ENCODE measurements around the gene ATP5F1A. TPM values are rescaled to one million over a fixed set of nuclear protein-coding genes. Genes with fewer than 3 reads are reported as not detected.

Gene ATP5F1A
- total and polyA plus RNA-seq, 2 experiments from 2014 or later: 609 to 931 TPM

DNA sequence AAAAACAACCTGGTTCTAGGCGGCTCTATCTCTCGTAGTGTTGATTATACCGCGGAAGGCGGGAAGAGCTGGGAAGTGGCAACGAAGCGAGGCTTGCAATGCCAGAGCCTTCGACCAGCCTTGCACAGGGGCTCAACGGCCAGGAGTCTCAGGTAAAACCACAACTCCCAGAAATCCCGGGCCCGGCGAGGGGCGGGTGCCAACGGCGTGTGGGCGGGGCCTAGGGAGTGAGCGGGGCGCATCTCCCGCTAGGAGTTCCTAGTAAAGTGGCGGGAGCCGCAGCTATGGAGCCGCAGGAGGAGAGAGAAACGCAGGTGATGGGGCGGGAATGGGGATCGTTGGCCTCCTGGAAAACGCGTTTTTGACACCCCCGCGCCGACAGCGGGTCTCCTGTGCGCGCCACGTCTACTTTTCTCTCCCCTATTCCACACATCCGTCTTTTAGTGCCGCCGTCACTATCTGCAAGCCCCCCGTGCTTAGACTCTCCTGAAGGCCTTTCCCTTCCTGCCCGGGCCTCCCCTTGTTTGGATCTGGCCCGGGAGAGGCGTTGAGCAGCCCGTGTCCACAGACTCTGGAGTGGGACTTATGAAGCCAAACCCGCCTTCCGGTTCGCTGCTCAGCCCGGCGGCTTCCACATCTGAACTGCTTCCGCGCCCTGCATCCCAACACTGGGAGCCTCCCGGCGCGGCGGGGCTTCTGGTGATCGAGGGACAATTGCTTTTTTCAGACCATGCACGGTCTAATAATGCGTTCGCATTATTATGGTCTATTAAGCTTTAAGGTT, 6.2 kb upstream of the ATP5F1A start, which contains the start of gene HAUS1:
Gene HAUS1, plus strand, starts transcription at position 258 of the 784 bp plus-strand sequence. Its CDS starts 27 bp downstream, at position 285.
- peaks cover 5% of the 10 kb centered on the region for H3K4me1 ChIP-seq (ENCODE audit: insufficient read depth)
- H3K9me2 ChIP-seq (replicated peaks; ENCODE audit: insufficient read depth): no peaks in the 10 kb centered on the region
- peaks cover 26% of the 10 kb centered on the region for H3K79me2 ChIP-seq
- H2AFZ ChIP-seq: peak within 1 kb of the TSS; percentile 84
- no peaks in the 10 kb centered on the region for H3K36me3 ChIP-seq (replicated peaks; ENCODE audit: insufficient read depth, low read depth)
- peak within 1 kb of the TSS; percentile 74 for H3K27ac ChIP-seq
- H3K4me3 ChIP-seq: peak within 1 kb of the TSS; percentile 73
- DNase-seq (ENCODE audit: low spot score): peak; percentile 95
- H3K9me3 ChIP-seq (ENCODE audit: low read depth): no peaks in the 10 kb centered on the region
- WGBS (ENCODE audit: low lambda C conversion rate, missing lambda C conversion rate): under 1% methylated on average over 44 of the region's 57 CpGs
- H4K20me1 ChIP-seq (ENCODE audit: insufficient read depth, poor library complexity, severe bottlenecking): no peaks in the 10 kb centered on the region
- H3K4me2 ChIP-seq: peak within 1 kb of the TSS; percentile 84
- no peak for TF ChIP-seq EZH2phosphoT487 (IDR thresholded peaks at IDR 0.05; ENCODE audit: low read depth, severe bottlenecking, unreplicated experiment)
- TF ChIP-seq, protein P1, sequence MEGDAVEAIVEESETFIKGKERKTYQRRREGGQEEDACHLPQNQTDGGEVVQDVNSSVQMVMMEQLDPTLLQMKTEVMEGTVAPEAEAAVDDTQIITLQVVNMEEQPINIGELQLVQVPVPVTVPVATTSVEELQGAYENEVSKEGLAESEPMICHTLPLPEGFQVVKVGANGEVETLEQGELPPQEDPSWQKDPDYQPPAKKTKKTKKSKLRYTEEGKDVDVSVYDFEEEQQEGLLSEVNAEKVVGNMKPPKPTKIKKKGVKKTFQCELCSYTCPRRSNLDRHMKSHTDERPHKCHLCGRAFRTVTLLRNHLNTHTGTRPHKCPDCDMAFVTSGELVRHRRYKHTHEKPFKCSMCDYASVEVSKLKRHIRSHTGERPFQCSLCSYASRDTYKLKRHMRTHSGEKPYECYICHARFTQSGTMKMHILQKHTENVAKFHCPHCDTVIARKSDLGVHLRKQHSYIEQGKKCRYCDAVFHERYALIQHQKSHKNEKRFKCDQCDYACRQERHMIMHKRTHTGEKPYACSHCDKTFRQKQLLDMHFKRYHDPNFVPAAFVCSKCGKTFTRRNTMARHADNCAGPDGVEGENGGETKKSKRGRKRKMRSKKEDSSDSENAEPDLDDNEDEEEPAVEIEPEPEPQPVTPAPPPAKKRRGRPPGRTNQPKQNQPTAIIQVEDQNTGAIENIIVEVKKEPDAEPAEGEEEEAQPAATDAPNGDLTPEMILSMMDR (IDR thresholded peaks at IDR 0.05; ENCODE audit: poor library complexity): no peak
- no peak for TF ChIP-seq EZH2 (IDR thresholded peaks at IDR 0.05; ENCODE audit: borderline replicate concordance)
- H3K27me3 ChIP-seq: no peaks in the 10 kb centered on the region

DNA sequence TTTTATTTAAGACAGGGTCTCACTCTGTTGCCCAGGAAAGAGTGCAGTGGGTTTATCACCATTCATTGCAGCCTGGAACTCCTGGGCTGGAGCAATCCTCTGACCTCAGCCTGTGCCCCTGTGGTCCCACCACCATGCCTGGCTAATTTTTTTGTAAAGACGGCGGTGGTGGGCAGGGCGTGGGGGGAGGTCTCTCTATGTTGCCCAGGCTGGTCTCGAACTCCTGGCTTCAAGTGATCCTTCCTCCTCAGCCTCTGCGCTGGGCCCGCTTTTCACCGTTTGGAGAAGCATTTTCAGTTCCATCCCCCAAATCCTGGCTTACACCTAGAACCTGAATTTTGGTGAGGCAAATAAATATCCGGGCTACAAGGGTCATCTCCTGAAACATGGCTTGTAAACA, 1.4 kb upstream of the ATP5F1A start:
- H3K4me1 ChIP-seq (ENCODE audit: insufficient read depth): peaks cover 12% of the 10 kb centered on the region
- WGBS (ENCODE audit: low lambda C conversion rate, missing lambda C conversion rate): 98% methylated on average over 8 of the region's 8 CpGs
- H3K9me2 ChIP-seq (replicated peaks; ENCODE audit: insufficient read depth): no peaks in the 10 kb centered on the region
- H3K27me3 ChIP-seq: no peaks in the 10 kb centered on the region
- no peaks in the 10 kb centered on the region for H3K36me3 ChIP-seq (replicated peaks; ENCODE audit: insufficient read depth, low read depth)
- no peak for TF ChIP-seq EZH2phosphoT487 (IDR thresholded peaks at IDR 0.05; ENCODE audit: low read depth, severe bottlenecking, unreplicated experiment)
- TF ChIP-seq, protein P1 (IDR thresholded peaks at IDR 0.05; ENCODE audit: poor library complexity): no peak
- no peak for TF ChIP-seq EZH2 (IDR thresholded peaks at IDR 0.05; ENCODE audit: borderline replicate concordance)
- no peak overlapping the region for H3K4me3 ChIP-seq
- H3K9me3 ChIP-seq (ENCODE audit: low read depth): no peaks in the 10 kb centered on the region
- H3K27ac ChIP-seq: no peak overlapping the region
- no peak overlapping the region for H2AFZ ChIP-seq
- peaks cover 40% of the 10 kb centered on the region for H3K79me2 ChIP-seq
- no peak overlapping the region for H3K4me2 ChIP-seq
- no peak for DNase-seq (ENCODE audit: low spot score)
- peaks cover 12% of the 10 kb centered on the region for H4K20me1 ChIP-seq (ENCODE audit: insufficient read depth, poor library complexity, severe bottlenecking)

DNA sequence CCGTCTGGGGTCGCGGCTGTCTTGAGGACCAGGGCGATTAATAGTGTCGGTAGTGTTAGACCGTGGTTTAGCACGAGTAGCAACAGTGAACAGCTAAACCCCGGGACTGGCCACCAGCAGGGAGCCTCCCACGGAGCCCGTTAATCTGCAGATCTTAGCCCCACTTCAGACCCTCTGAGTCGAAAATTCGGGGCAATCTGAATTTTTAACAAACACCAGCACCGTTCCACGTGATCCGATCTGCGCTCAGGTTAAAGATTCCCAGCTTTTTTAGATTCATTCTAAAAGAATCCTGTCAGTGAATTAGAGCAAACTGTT, 479 bp upstream of the ATP5F1A start:
- no peak for TF ChIP-seq EZH2 (IDR thresholded peaks at IDR 0.05; ENCODE audit: borderline replicate concordance)
- TF ChIP-seq, protein P1 (IDR thresholded peaks at IDR 0.05; ENCODE audit: poor library complexity): no peak
- no peak for TF ChIP-seq EZH2phosphoT487 (IDR thresholded peaks at IDR 0.05; ENCODE audit: low read depth, severe bottlenecking, unreplicated experiment)
- no peaks in the 10 kb centered on the region for H3K9me2 ChIP-seq (replicated peaks; ENCODE audit: insufficient read depth)
- peak overlapping the region; percentile 94 for H3K27ac ChIP-seq
- WGBS (ENCODE audit: low lambda C conversion rate, missing lambda C conversion rate): 17% methylated on average over 16 of the region's 16 CpGs
- H3K4me1 ChIP-seq (ENCODE audit: insufficient read depth): peaks cover 12% of the 10 kb centered on the region
- H3K9me3 ChIP-seq (ENCODE audit: low read depth): no peaks in the 10 kb centered on the region
- peak overlapping the region; percentile 92 for H2AFZ ChIP-seq
- no peaks in the 10 kb centered on the region for H3K27me3 ChIP-seq
- H3K4me2 ChIP-seq: peak overlapping the region; percentile 75
- H3K36me3 ChIP-seq (replicated peaks; ENCODE audit: insufficient read depth, low read depth): no peaks in the 10 kb centered on the region
- H4K20me1 ChIP-seq (ENCODE audit: insufficient read depth, poor library complexity, severe bottlenecking): peaks cover 13% of the 10 kb centered on the region
- H3K4me3 ChIP-seq: peak overlapping the region; percentile 85
- no peak for DNase-seq (ENCODE audit: low spot score)
- H3K79me2 ChIP-seq: peaks cover 49% of the 10 kb centered on the region
